RWPE1 (cell line): ENCODE results near the gene CNEP1R1.

Experiments
- CTCF ChIA-PET: fragments of 350-600 bp; sonication (Branson Sonifier 250); formaldehyde crosslinking; extraction: SDS; loops from one replicate; lab custom pipeline; 2021; lab: Yijun Ruan, JAX
- POLR2A ChIA-PET: fragments of 400-600 bp; formaldehyde crosslinking; extraction: SDS; loops from one replicate; lab custom pipeline; 2020; ENCODE audit warnings: antibody characterized with exemption; ENCODE audit not compliant: low non-redundant PET; lab: Yijun Ruan, JAX
- DNase-seq: peaks from one replicate; pipeline ENCODE4 v3.0.0; 2012; ENCODE audit warnings: low spot score
- H3K27ac ChIP-seq: fragments of 450-650 bp; 2 replicates; pipeline ENCODE4 v1.5.1; 2017
- CTCF ChIP-seq: fragments of 450-650 bp; conservative IDR thresholded peaks from 2 replicates; pipeline ENCODE4 v1.5.1; 2017; ENCODE audit warnings: low read depth, mild to moderate bottlenecking

CNEP1R1 gene

GRCh38 chr16:50037662-50038220 is 12.7 kb downstream of the CNEP1R1 start:
- no peak for TF ChIP-seq CTCF

DNA sequence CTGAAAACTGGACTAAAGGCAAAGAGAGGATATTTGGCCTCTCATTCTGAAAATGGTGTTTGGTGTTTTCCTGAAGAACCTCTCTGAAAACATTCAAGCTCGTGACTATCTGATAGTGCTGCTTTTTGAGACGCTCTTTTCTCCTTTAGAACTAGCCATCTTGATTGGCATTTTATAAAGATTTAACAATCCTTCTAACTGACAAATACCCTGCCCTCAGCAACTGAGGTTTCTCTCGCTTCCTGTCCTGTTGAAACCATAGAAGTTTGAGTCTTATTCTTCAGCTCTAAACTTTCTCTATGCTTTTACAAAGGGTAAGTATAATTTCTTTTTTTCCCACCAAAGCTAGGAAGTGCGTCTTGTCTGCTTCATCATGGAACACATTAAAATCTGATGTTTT is 13.3 kb downstream of the CNEP1R1 start:
- no peak for DNase-seq
- no peak overlapping the region for H3K27ac ChIP-seq
- CTCF ChIA-PET: interaction anchor here (0.6 kb wide), 1 partner anchor 631 kb away, joined by 3 read pairs; no protein-coding TSS in a partner anchor
- no peak for TF ChIP-seq CTCF
- POLR2A ChIA-PET: no interaction called here

More at GRCh38 chr16:50037662-50038220, 12.7 kb downstream of the CNEP1R1 start:
- CTCF ChIA-PET: interaction anchor here (1.3 kb wide), 1 partner anchor 12 kb away, joined by 6 read pairs; the partner anchor contains the start of gene CNEP1R1
- H3K27ac ChIP-seq: no peak overlapping the region
- POLR2A ChIA-PET: no interaction called here
- DNase-seq: no peak

- no peak overlapping the region for H3K27ac ChIP-seq
- no peak for TF ChIP-seq CTCF
- CTCF ChIA-PET: interaction anchor here (0.6 kb wide), 1 partner anchor 631 kb away, joined by 3 read pairs; no protein-coding TSS in a partner anchor
- no peak for DNase-seq
- POLR2A ChIA-PET: no interaction called here
Observed at GRCh38 chr16:50038756-50039529, 13.9 kb downstream of the CNEP1R1 start.

- DNase-seq: no peak
- POLR2A ChIA-PET: no interaction called here
- CTCF ChIA-PET: interaction anchor here (1.7 kb wide), 1 partner anchor 15 kb away, joined by 6 read pairs; the partner anchor contains the start of gene CNEP1R1
- H3K27ac ChIP-seq: no peak overlapping the region
- TF ChIP-seq CTCF: no peak
Observed at GRCh38 chr16:50040018-50040417, 15.0 kb downstream of the CNEP1R1 start.

- no peak for TF ChIP-seq CTCF
- no peak for DNase-seq
- ChIA-PET POLR2A (no interaction called here), CTCF (interaction anchor here (1.7 kb wide), 1 partner anchor 15 kb away, joined by 6 read pairs; the partner anchor contains the start of gene CNEP1R1)
- no peak overlapping the region for H3K27ac ChIP-seq
Observed at GRCh38 chr16:50040710-50041109, 15.7 kb downstream of the CNEP1R1 start.

- H3K27ac ChIP-seq: no peak overlapping the region
- POLR2A ChIA-PET: no interaction called here
- no peak for DNase-seq
- TF ChIP-seq CTCF: no peak
- CTCF ChIA-PET: no interaction called here
Observed at GRCh38 chr16:50043358-50043757, 18.3 kb downstream of the CNEP1R1 start.
